OCI-LY1 (cell line): ENCODE measurements around the gene NSG1.
A peak's percentile ranks its signal among the peaks of the same experiment; 100 is the strongest.

Experiments
- H2AFZ ChIP-seq: fragments of 200-600 bp; sonication (generic), shearing (Covaris generic); 2 replicates; pipeline ENCODE4 v1.6.0; 2014; ENCODE audit warnings: antibody characterized with exemption, mild to moderate bottlenecking, low read length
- H3F3A ChIP-seq: fragments of 200-600 bp; sonication (generic), shearing (Covaris generic); 2 replicates; pipeline ENCODE4 v1.6.0; 2014; ENCODE audit warnings: mild to moderate bottlenecking, antibody characterized with exemption, low read length, moderate library complexity; ENCODE audit not compliant: insufficient read depth
- H3K27ac ChIP-seq: fragments of 200-600 bp; sonication (generic); 2 replicates; pipeline ENCODE4 v1.5.1; 2014; ENCODE audit warnings: low read length, mixed run types, mild to moderate bottlenecking, low read depth; ENCODE audit not compliant: poor library complexity, severe bottlenecking
- H3K27me3 ChIP-seq: fragments of 200-600 bp; sonication (generic); 2 replicates; pipeline ENCODE4 v1.6.0; 2014; ENCODE audit warnings: antibody characterized with exemption, mild to moderate bottlenecking, low read length, moderate library complexity; ENCODE audit not compliant: insufficient read depth
- H3K36me3 ChIP-seq: fragments of 200-600 bp; sonication (generic); 2 replicates; pipeline ENCODE4 v1.6.1; 2014; ENCODE audit warnings: mild to moderate bottlenecking, antibody characterized with exemption, low read length, moderate library complexity, mixed read lengths; ENCODE audit not compliant: insufficient read depth
- H3K4me1 ChIP-seq: fragments of 200-600 bp; sonication (generic); 2 replicates; pipeline ENCODE4 v1.5.1; 2014; ENCODE audit warnings: mild to moderate bottlenecking, low read length, moderate library complexity; ENCODE audit not compliant: insufficient read depth, severe bottlenecking
- H3K4me2 ChIP-seq: fragments of 200-600 bp; sonication (generic), shearing (Covaris generic); 2 replicates; pipeline ENCODE4 v1.6.1; 2014; ENCODE audit warnings: low read length
- H3K4me3 ChIP-seq: fragments of 200-600 bp; sonication (generic); 2 replicates; pipeline ENCODE4 v1.5.1; 2014; ENCODE audit warnings: low read length, low read depth, mild to moderate bottlenecking, mixed read lengths; ENCODE audit not compliant: poor library complexity, severe bottlenecking
- H3K79me2 ChIP-seq: fragments of 200-600 bp; shearing (Covaris generic); 2 replicates; pipeline ENCODE4 v1.6.1; 2016; ENCODE audit warnings: mixed run types, low read length, mixed read lengths; ENCODE audit not compliant: insufficient read depth
- H3K9ac ChIP-seq: fragments of 200-600 bp; sonication (generic), shearing (Covaris generic); 2 replicates; pipeline ENCODE4 v1.6.1; 2014; ENCODE audit warnings: mild to moderate bottlenecking, low read length, mixed read lengths
- H3K9me2 ChIP-seq: fragments of 200-600 bp; sonication (generic), shearing (Covaris generic); 2 replicates; pipeline ENCODE4 v1.6.1; 2014; ENCODE audit warnings: low read depth, mild to moderate bottlenecking, low read length, mixed read lengths
- H3K9me3 ChIP-seq: fragments of 200-600 bp; shearing (Covaris generic); 2 replicates; pipeline ENCODE4 v1.6.1; 2014; ENCODE audit warnings: low read length, mixed read lengths
- H4K20me1 ChIP-seq: fragments of 200-600 bp; sonication (generic), shearing (Covaris generic); 2 replicates; pipeline ENCODE4 v1.6.0; 2016; ENCODE audit warnings: mild to moderate bottlenecking, low read length; ENCODE audit not compliant: insufficient read depth
- CTCF ChIP-seq: fragments of 200-600 bp; sonication (generic), shearing (Covaris generic); IDR thresholded peaks from 2 replicates; pipeline ENCODE4 v1.5.1; 2017; ENCODE audit warnings: mild to moderate bottlenecking, antibody characterized with exemption, low read length, moderate library complexity, mixed read lengths
- EZH2 ChIP-seq: fragments of 200-600 bp; sonication (generic), shearing (Covaris generic); IDR thresholded peaks from 2 replicates; pipeline ENCODE4 v1.8.0; 2017; ENCODE audit warnings: borderline replicate concordance, mixed run types, mild to moderate bottlenecking, antibody characterized with exemption, low read length, moderate library complexity, mixed read lengths

NSG1 gene

DNA sequence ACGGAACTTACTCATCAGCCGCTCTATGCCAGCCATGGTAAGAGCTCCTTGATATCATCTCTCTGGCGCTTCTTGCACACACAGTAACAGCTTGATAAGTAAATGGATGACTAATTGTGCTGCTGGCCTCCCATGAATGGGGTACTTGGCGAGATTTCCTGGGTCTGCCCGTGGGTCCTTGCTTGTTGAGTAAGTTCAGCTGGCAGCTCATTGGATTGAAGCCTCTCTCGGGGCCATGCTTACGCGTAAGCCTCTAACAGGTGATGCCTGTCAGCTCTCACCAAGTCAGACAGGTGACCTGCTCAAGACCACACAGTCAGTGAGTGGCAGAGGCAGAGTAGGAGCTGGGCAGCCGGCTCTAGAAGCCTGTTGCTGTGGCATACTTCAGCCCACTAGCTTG is 7.7 kb downstream of the NSG1 start:
- H3K4me1 ChIP-seq, result peaks cover 38% of the 10 kb centered on the region
- H3K79me2 ChIP-seq, result 0 out of 2 replicates have a peak, but pooled peaks cover 3% of the 10 kb centered on the region
- H3K27ac ChIP-seq, result no peak overlapping the region
- H4K20me1 ChIP-seq, result no peaks in the 10 kb centered on the region
- no peak overlapping the region for H3K4me3 ChIP-seq
- no peaks in the 10 kb centered on the region for H3F3A ChIP-seq
- no peaks in the 10 kb centered on the region for H3K9me3 ChIP-seq
- H3K36me3 ChIP-seq, result peaks cover 87% of the 10 kb centered on the region
- TF ChIP-seq CTCF, result no peak
- no peak for TF ChIP-seq EZH2
- no peaks in the 10 kb centered on the region for H3K9me2 ChIP-seq
- no peaks in the 10 kb centered on the region for H3K27me3 ChIP-seq
- no peak overlapping the region for H2AFZ ChIP-seq
- no peak overlapping the region for H3K9ac ChIP-seq
- 0 out of 2 replicates have a peak overlapping the region, but pooled peaks have one; percentile 78 for H3K4me2 ChIP-seq

DNA sequence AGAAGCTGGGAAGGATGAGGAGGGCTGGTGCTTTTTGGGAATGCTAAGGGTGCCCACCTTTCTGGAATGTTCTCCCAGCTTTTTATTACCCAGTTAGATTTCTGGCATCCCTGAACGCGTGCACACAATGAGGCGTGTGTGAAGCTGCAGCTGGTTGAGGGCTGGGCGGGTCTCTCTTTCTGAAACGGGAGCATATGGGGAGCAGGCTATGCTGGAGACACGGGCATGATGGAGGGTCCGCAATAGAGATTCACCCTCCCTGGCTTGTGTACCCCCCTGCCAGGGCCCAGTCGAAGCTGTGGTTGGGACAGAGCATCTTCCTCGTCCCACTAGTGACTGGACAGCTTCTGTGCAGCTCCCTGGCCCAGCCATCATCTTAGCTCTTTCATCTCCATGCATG is 8.5 kb downstream of the NSG1 start:
- Histone ChIP-seq H3F3A (no peaks in the 10 kb centered on the region), H2AFZ (no peak overlapping the region), H3K27me3 (no peaks in the 10 kb centered on the region), H3K4me2 (peak overlapping the region; percentile 78), H3K9ac (no peak overlapping the region; the same call in 1 of the 2 replicates), H4K20me1 (no peaks in the 10 kb centered on the region), H3K27ac (peak overlapping the region; percentile 84), H3K4me3 (peak overlapping the region; percentile 61), H3K4me1 (peaks cover 34% of the 10 kb centered on the region), H3K9me2 (no peaks in the 10 kb centered on the region), H3K79me2 (0 out of 2 replicates have a peak, but pooled peaks cover 7% of the 10 kb centered on the region), H3K9me3 (no peaks in the 10 kb centered on the region), H3K36me3 (peaks cover 87% of the 10 kb centered on the region)
- TF ChIP-seq CTCF (no peak), EZH2 (no peak)

GRCh38 chr4:4395849-4396627 is 9.1 kb downstream of the NSG1 start:
- Histone ChIP-seq H3K4me3 (peak overlapping the region; percentile 61), H3K79me2 (0 out of 2 replicates have a peak, but pooled peaks cover 7% of the 10 kb centered on the region), H3K27me3 (no peaks in the 10 kb centered on the region), H3K36me3 (peaks cover 91% of the 10 kb centered on the region), H3K9ac (peak overlapping the region; percentile 74), H3K9me3 (no peaks in the 10 kb centered on the region), H3F3A (no peaks in the 10 kb centered on the region), H3K9me2 (no peaks in the 10 kb centered on the region), H3K4me2 (peak overlapping the region; percentile 78), H3K4me1 (peaks cover 34% of the 10 kb centered on the region), H2AFZ (no peak overlapping the region), H3K27ac (peak overlapping the region; percentile 84), H4K20me1 (no peaks in the 10 kb centered on the region)
- no peak for TF ChIP-seq EZH2
- 0 out of 2 replicates have a peak, but pooled peaks have one; percentile 5 for TF ChIP-seq CTCF
